Stimulated activated CD8-positive, alpha-beta memory T cell treated with anti-CD3 and anti-CD28 coated beads, Interleukin-12 subunit alpha, Interleukin-12 subunit beta, amount 100 ng/mL, for 4 hours (primary cell): ENCODE measurements around the gene SLC6A11.

Source experiments
- DNase-seq: peaks from one replicate; pipeline ENCODE4 v3.0.0-alpha.2; 2020; ENCODE audit warnings: low read depth

SLC6A11 gene

DNA sequence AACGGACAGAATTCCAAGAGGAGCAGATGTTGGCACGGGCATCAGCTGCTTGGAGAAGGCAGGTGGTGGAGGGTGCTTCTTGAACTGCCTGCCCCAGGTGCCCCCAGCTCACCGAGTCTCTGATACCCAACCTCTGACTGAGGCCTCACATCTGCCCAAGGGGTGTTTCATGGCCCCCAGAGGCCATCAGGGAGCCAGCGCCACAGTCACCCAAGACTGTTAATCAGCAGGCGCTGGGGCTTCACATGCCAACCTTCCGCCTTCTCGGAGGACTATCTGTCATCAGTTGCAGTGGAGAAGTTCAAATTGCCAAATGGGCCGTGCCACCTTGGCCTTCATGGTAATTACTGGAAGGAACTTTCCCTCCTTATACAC lies 114.6 kb downstream of the SLC6A11 start:
- no peak for DNase-seq

GRCh38 chr3:10932596-10932995 lies 116.6 kb downstream of the SLC6A11 start:
- no peak for DNase-seq

GRCh38 chr3:10933021-10933420 lies 117.0 kb downstream of the SLC6A11 start:
- no peak for DNase-seq

DNA sequence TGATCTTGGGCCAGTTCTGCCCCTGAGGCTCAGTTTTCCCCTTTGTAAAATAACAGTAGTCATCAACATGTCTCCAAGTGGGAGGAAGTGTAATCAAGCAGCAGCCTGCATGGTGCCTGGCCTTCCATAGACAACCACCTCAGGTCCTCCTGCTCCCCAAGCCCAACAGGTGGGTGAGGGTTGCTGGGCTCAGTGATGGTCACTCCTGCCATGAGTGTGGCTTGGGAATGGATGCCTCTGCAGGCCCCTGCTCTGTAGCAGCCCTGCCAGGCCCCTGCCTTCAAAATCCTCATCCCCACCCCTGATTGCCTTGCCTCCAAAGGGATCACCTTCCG lies 117.4 kb downstream of the SLC6A11 start:
- no peak for DNase-seq

DNA sequence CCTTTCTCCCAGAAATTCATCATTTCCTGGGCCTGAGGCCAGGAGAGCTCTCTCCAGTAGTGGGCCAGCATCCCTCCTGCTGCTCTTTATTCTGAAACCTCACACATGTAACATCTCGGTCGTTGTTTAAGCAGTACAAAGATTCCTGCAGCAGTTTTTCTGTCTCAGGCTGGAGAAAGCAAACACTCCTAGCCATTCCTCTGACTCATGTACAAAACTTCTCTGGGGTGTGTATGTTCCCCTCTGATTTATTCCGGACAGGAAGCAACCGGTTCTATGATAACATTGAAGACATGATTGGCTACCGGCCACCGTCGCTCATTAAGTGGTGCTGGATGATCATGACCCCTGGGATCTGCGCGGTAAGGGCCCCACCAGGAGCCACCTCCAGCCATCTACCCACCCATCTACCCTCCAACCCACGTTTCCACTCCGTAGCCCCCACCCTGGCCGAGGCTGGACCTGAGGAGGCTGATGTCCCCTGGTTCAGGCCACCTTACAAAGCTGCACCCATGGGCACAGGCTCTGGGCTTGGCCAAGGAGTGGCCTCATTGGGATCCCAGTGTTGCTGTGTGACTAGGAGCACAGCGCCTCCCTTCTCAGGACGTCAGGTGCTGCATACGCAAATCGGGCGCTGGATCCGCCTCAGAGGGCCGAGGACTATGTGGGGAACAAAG lies 117.9 kb downstream of the SLC6A11 start:
- no peak for DNase-seq

DNA sequence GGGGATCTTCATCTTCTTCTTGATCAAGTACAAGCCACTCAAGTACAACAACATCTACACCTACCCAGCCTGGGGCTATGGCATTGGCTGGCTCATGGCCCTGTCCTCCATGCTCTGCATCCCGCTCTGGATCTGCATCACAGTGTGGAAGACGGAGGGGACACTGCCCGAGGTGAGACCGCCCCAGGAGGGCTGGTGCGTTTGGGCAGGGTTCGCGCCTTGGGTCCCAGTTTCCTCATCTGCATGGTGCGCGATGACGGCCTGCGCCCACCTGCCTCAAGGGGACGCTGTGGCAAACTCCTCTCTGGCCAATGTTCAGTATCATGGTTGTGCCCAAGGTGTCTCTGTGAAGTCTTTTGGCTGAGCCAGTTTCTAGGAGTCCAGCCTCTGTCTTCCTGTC lies 119.0 kb downstream of the SLC6A11 start:
- no peak for DNase-seq

DNA sequence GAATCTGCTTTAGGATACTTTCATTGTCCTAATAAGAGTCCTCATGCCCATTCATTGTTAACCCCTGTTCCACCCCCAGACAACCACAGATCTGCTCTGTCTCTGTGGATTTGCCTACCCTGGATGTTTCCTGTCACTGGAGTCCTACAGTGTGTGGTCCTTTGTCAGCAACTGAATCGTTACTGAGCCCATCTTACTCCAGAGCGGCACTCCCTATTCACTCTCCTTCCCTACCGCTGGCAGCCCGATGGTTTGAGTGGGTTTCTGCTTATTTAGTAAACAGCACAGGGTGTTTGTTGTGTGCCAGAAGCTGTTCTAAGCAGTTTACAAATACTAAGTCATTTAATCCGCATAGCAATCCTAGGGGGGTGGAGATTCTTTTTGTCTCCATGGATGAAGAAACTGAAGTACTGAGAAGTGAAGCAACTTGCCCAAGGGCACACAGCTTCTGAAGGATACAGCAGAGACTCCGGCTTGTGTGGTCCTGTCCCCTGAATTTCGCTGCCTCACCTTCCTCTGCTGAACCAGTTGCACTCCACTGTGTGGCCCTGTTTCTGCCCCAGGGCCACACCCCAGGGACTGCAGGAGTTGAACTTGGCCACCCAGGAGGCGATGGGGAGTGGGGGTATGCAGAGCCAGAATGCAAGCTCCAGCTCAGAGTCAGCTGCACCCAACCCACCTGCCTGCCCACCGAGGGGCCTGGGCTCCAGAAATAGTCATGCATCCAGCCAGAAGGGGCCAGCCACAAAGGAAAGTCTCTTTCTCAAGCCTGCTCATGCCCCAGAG lies 120.0 kb downstream of the SLC6A11 start:
- DNase-seq = no peak

DNA sequence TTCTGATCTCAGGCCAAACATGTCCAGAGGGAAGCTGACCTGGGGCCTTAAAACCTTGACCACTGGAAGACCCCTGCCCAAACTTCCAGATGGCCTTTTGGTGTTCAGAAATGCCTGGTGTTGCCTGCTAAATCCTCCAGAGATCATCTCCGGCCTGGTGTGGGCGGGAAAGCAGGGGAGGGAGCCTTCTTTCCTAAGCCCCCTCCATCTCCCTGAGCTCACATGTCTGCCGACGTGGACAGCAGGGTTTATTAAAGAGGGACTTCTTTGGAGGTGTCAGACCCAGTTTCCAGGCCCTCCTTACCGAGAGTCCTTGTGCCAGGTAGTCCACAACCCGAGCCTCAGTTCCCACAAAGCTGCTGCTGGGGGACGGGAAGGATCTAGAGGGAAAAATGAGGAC lies 120.7 kb downstream of the SLC6A11 start:
- DNase-seq = no peak

DNA sequence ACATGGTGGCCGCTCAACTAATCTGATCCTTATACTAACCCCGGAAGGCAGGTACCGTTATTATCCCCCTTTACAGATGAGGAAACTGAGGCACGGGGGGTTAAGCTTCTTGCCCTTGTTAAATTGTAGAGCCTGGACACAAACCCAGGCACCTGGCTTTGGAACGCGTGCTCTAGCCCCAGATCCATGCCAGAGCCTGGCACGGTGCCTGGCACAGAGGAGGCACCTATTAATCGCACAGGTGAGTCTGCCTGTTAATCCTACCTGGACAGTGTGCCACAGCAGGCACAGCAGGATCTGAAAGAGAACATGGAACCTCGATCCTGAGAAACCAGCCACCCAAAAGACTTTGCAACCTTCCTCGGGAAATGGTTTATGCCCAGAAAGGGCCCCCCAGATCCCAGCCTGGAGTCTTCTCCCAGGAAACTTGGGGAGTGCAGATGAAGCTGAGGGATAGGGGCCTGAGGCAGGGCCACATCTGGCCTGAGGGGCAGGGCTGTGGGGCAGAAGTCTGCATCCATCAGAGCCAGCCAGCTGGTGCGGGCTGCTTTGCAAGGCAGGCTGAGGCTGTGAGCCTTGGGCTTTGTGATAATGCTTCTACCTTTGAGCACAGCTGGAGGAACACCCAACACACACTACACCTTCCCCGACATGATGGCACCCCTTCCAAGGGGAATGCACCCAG lies 121.3 kb downstream of the SLC6A11 start:
- DNase-seq = no peak

GRCh38 chr3:10939556-10939955 lies 123.5 kb downstream of the SLC6A11 start:
- no peak for DNase-seq

DNA sequence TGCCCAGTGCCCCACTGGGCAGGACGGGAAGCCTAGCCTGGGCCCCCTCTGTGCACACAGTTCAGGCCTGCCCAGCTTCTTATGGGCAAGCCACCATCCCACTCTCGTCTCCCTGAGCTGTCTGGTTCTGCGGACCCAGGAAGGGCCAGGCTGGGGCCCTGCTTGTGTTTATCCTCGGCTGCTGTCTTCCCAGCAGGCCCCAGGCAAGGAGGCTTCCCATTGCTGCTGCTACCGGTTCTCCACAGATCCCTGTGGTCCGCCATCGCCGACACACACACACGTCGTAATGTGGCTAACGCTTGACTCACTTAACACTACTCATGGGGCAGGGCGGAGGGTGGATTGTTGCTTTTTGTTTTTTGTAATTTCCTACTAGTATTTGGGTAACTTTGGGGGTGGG lies 124.1 kb downstream of the SLC6A11 start:
- no peak for DNase-seq

DNA sequence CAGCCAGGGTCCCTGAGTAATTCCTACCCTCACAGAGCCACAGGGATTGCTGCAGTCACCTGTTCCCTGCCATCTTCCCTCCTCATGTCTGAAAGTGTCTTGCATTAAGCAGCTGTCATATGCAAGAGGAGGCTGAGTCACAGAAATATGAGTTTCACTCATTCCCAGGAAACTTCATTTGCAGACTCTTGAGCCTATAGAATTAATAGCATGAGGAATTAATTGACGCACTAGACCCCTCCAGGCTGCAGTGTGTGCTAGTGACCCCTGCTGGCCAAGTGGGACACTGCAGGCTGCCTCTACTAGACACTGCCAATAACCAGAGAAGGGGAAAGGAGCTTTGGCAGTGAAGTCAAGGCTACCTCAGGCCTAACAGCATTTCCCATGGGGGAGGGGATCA lies 125.9 kb downstream of the SLC6A11 start:
- DNase-seq = no peak

DNA sequence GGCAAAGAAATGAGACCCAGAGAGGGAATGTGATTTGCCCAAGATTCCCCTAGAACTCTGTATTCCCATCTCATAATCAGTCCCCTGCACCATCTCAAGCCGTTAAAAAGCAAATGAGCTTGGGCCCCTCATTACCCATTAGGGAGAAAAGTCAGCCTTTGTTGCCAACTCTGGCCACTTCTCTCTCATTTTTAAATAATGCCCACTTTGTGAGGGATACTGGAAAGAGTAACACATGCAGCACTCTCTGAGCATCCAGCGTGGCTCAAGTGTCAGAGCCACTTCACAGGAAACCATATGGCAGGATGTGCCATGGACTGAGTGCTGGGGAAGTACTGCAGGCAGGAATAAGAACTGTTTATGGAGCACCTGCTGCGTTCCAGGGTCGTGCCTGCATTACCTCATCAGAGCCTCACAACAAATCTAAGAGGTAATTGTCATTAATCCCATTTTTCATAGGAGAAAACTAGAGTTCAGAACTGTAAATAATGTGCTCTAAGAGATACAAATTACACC lies 126.7 kb downstream of the SLC6A11 start:
- DNase-seq = no peak

- DNase-seq = no peak
These were observed 128.8 kb downstream of the SLC6A11 start for GRCh38 chr3:10944866-10945265.

DNA sequence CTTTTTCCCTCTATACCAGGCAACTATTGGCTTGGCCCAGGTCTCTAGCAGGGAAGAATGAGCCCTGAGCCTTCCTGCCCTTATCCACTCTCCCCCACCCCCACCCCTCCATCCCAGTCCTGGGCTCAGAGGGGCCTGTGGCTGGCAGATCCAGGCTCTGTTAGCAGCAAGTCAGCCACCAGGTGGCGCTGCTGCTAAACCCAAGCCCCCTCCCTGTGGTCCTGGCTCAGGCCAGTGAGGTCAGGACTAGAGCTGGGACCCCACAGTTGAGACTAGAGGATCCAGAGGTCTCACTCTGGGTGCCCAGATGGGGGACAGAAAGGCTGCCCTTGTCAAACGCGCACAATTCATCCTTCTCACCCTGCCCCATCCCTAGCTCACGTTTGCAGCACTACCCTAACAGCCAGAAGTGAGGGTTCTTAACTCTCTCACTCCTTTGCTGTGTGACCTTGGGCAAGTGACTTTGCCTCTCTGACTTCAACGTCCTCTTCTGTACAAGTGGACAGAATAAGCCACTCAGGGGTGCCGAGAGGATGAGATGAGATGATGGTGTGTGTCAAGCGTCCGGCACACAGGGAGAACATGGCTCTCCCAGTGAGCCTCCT lies 129.8 kb downstream of the SLC6A11 start:
- peak; percentile 1 for DNase-seq

DNA sequence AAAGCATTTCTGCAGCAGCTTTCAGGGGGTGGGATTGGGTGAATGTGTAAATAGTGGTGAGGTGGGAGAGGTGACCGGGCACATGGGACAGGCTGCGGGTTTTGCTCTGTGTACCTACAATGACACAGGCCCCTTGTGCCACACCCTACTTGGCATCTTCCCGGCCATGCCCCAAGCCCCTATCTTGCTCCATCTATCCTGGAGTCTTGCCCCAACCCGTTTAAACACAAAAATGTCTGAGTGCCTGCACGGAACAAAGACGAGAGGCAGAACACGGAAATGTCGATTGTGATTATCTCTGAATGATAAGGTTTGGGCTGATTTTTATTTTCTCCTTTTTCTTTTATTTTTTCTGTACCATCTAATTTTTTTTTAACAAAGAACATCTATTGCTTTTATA lies 130.5 kb downstream of the SLC6A11 start:
- no peak for DNase-seq

DNA sequence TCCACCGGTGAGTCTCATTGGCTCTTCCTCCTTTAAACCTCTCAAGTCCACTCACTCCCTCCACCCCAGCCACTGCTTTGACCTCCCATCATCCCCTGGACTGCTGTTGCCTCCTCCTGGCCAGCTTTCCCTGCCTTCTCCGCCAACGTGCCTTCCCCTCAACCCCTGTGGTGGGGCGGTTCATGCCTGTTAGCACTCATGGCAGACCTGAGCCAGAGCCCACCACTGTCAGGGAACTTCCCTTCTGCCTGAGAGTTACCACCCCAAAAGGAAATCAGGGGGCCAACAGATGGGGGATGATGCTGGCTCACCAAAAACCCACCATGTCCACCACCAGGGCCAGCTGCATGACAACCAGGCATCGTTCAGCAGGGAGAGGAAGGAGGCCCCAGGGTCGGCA lies 132.3 kb downstream of the SLC6A11 start:
- DNase-seq = no peak

GRCh38 chr3:10949197-10949596 lies 133.2 kb downstream of the SLC6A11 start:
- no peak for DNase-seq

DNA sequence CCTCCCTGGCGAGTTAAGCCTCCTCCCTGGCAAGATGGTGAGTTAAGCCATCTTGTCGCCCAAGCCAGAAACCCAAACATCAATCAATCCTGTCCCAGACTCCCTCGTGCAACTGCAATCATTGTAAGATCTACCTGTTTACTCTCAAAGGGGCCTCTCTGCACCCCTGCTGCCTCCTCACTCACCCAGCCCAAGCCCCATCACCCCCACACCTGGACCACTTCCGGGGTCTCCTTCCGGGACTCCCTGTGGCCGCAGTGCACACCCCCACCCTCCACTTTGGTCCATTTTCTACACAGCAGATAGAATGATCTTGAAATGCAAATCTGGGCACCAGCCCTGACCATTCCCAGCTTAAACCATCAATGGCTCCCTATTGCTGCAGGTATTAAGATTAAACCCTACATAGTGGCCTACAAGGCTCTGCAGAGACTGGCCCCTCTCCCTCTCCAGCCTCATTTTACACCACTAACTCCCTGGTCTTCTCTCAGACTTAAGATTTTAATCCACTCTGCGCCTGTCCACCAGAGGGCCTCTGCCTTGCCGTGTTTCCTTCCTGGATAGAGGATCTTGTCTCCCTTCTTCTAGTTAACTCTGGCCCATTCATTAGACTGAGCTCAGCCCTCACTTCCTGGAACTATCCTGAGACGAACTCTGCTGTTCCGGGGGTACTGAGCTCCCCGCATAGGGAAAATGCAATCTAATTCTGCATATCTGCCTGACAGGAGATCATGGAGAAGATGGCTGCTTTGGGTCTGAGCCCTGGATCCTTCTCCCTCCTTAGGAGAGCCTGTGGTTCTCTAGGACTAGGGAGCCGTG lies 134.7 kb downstream of the SLC6A11 start:
- DNase-seq = no peak

GRCh38 chr3:10951295-10951926 lies 135.4 kb downstream of the SLC6A11 start:
- no peak for DNase-seq

DNA sequence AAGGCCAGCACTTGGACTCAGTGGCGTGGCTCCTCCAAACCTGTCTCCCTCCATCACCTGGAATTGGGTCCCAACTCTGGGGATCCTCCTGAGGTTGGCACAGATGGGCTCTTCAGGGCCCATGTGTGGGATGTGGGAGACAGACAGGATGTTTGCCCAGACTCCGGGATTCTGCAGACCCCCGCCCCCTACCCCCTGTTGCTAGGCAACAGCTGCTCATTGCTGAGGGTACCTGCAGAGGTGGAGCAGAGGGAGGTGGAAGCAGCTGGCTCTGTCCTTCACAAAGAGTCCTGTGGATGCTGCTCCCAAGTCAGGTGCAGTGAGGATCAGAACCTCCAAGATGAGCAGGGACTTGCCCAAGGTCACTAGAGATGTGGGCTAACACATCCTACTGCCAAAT lies 136.5 kb downstream of the SLC6A11 start:
- DNase-seq = no peak
